C4-2B (cell line): ENCODE measurements around the gene PAX6.

Experiments used
- H3K27ac ChIP-seq: fragments of 450-650 bp; 2 replicates; pipeline ENCODE4 v1.5.1; 2017
- ZFX ChIP-seq: fragments of 450-650 bp; IDR thresholded peaks from 2 replicates; pipeline ENCODE4 v1.6.1; 2017
- TF ChIP-seq, protein P1 (sequence below): fragments of 450-650 bp; conservative IDR thresholded peaks from 2 replicates; pipeline ENCODE4 v1.5.1; 2017; ENCODE audit warnings: mild to moderate bottlenecking

Gene PAX6

DNA sequence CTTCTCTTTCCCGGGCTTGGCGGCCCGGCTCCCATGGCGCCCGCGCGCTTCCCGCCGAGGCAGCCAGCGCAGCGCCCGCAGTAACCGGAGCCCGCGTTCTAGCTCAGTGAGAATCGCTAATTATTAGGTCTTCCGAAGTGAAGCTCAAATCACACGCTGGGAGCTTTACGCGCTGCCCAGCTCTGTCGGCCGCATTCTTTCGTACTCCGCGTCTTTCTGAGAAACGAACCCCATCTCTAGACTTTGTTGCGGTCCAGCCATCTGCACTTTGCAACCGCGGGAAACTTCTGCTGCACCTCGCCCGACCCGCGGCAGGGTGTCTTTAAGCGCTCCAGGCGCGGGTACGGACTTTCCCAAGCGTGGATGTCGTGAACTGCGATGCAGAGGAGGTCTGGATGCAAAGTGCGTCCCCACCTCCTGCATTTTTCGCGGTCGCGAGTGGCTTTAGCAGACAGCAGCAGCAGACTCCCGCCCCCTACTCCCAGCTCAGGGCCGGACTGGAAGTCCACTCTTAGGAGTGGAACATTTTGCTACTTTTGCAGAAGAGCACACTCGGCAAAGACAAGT is 6.0 kb upstream of the PAX6 start:
- TF ChIP-seq ZFX: no peak
- TF ChIP-seq, protein P1, sequence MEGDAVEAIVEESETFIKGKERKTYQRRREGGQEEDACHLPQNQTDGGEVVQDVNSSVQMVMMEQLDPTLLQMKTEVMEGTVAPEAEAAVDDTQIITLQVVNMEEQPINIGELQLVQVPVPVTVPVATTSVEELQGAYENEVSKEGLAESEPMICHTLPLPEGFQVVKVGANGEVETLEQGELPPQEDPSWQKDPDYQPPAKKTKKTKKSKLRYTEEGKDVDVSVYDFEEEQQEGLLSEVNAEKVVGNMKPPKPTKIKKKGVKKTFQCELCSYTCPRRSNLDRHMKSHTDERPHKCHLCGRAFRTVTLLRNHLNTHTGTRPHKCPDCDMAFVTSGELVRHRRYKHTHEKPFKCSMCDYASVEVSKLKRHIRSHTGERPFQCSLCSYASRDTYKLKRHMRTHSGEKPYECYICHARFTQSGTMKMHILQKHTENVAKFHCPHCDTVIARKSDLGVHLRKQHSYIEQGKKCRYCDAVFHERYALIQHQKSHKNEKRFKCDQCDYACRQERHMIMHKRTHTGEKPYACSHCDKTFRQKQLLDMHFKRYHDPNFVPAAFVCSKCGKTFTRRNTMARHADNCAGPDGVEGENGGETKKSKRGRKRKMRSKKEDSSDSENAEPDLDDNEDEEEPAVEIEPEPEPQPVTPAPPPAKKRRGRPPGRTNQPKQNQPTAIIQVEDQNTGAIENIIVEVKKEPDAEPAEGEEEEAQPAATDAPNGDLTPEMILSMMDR: no peak
- H3K27ac ChIP-seq: no peak overlapping the region

DNA sequence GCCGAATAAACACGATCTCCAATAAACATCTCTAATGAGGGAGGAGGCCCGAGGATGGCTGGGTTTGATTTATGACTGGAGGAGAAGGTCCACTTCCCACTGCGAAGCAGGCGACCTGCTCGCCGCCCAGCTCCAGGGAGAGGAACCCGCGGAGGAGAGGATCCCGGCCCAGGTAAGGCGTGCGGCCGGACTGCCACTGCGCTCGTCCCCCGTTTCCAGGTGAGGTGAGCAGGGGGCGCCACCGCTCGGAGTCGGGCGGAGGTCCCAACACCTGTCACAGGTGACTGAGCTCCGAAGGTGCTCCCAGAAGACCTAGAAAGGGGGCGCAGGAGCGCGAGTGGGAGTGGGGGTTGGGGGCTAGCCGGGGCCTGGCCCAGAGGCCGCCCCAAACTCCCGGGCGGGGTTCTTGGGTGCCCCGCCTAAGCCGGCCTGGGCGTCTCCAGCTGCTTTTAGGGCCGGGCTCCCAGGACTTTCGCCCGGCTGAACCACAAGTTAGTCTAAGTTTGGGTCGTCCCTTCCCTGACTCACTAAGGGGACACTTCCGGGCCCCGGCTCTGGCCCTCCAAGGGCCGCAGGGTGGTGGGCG is 5.4 kb upstream of the PAX6 start:
- no peak for TF ChIP-seq ZFX
- TF ChIP-seq, protein P1: no peak

DNA sequence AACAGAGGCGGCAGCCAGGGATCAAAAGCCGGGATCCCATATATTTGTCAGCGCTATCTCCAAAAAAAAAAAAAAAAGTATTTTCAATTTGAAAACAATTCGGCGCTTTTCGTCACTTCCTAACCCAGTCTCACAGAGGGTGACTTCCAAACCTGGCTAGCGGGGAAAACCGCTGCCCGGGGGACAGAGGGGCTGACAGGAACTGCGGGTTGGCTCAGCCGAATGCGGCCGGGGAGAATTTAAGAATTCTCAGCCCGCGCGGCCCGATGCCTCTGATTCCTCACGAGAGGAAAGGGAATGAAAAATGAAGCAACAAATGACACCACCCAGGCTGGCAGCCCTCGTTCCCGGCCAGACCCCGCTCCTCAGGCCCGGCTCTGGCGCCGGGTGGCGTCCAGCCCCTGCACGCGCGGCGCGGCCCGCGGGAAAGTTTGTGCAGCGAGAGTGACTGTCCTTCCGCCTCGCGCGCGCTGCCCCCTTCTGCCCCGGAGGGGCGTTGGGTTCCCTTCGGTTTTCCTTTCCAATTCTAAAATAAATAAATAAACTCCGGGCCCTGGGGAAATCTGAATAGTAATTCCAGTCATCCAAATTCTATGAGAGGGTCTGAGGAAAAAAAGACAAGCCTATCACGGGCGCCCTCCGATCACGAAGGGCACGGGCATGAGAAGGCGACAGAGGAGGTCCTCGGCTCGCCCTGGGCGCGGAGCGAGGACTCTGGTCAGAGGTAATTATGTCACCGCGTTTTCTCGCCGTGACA is 4.8 kb upstream of the PAX6 start:
- no peak overlapping the region for H3K27ac ChIP-seq

More for the DNA sequence above, 5.4 kb upstream of the PAX6 start:
- no peak overlapping the region for H3K27ac ChIP-seq

DNA sequence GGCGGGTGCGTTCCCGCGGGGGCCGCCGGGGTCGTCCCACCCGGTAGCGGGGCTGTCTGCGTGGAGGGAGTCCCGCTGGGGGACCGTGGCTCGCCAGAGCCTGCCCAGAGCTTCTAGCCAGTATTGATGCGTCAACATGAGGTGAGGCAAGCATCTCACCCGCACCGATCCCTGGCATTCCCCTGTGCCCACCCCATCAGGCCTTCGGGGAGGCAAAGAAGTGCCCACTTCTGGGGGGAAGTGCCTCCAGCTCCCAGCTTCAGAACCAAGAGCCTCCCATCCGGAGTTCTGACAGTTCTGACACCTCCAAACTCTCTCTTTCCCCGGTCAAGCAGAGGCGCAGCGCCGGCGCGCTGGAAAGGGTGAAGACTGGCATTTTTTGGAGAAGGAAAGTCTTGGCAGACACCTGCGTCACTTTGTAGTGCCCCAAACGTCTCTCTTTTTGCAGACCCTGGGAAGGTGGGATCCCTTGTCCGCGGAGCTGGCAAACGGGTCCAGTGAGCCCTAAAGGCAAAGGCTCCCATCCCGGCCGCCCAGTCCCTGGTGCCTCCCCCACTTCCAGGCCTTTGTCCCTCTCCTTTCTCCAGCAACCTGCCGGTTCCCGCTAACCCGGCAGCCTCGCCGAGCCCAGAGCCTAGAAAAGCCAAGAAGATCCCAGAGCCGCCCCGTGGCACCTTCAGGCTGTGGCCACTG is 3.2 kb upstream of the PAX6 start:
- TF ChIP-seq ZFX: no peak
- TF ChIP-seq, protein P1: no peak

More for the DNA sequence above, 4.8 kb upstream of the PAX6 start:
- TF ChIP-seq, protein P1: no peak
- no peak for TF ChIP-seq ZFX

DNA sequence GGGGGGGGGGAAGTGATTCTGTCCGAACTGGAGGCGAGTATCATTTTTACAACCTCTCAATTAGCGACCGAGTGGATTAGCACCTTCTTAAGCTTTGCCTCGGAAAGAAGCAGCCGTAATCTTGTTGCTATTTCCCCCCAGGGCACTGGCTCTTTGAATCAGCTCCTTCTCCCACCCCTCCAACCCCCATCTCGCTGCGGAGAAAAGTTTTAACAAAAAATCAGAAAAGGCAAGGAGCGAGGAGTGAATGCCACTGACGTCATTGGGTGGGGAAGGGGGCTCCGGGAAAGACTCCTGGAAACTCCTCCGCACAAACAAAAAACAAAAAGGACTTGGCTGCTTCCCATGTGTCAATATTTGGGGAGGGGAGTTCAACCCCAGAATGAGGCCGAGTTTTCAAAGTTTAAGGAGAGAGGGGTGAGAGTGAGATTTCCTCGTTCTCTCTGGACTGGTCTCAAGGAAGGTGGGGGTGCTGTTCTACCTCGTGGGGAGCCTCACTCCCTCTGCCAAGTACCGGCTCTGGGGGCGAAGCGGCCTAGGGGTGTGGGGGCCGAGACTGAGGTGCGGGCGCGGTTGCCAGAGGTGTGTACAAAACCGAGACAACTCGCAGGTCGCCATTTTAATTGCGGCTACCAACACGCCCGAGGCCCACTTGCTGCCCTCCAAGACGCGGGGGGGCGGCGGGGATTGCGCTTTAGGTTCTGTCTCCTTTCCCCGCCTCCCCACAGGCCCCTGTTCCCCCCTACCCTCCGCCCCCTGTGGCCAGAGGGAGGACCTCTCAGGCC is 2.5 kb upstream of the PAX6 start:
- H3K27ac ChIP-seq: no peak overlapping the region
- TF ChIP-seq, protein P1: no peak
- no peak for TF ChIP-seq ZFX

More for the DNA sequence above, 3.2 kb upstream of the PAX6 start:
- H3K27ac ChIP-seq: no peak overlapping the region

DNA sequence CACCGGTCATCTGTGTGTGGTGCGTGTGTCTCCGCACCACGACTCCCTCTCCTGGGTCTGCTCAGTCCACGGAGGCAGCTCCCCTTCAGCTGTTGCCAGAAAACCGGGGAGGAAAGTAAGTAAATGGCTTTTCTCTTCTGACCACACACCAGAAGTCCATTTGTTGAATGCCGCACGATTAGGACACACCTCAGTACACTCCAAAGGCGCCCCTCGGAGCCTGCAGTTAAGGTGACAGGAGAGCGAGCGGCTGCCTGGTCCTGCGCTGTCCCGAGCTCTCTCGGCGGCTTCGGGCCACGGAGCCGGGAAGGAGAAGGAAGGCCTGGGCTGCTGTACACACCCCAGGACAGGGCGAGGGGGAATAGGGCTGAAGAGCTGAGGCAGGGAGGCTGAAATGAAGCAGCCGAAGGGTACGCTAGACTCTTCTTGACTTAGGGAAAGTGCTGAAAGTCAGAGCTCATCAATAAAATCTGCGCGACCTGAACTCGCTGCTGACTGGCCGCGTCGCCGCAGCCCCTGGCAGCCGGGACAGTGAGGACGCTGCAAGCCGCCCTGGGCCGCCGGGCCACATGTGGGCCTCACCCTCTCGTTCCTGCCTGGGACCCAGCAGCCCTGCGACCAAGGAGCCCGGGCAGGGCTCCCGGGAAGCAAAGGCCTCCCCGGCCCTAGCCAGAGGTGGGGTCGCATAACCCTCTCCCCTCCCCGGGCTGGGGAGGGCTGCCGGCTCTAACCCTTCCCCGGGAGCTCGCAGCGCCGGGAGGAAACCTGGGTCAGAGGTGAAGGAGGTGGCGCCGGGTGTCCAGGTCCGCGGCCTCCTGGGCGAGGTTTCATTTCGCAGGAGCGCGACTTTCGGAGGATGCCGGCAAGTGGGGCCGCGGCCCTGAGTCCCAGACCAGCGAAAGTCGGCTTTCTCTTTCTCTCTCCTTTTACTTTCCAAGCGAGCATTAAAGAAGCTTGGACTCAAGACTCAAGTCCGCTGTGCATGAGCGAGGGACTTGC is 1.6 kb upstream of the PAX6 start:
- H3K27ac ChIP-seq: no peak overlapping the region
- TF ChIP-seq ZFX: no peak
- TF ChIP-seq, protein P1: no peak
